Mucosa of descending colon (tissue), 3 donors: ENCODE data around the gene PMS1. TPM values are rescaled to one million over a fixed set of nuclear protein-coding genes. Genes with fewer than 3 reads are reported as not detected.

Source experiments
- ATAC-seq: fragments of 200-7000 bp; cut with Tn5 transposase; one replicate; pipeline ENCODE4 v1.9.1; 2020; ENCODE audit warnings: mild to moderate bottlenecking, moderate library complexity
- DNase-seq, 3 donors: peaks; one replicate each; pipeline ENCODE4 v3.0.0-alpha.2; 2020
- H3K36me3 ChIP-seq: fragments of 200-600 bp; one replicate; pipeline ENCODE4 v1.8.0; 2021; ENCODE audit warnings: low read depth, mild to moderate bottlenecking
- H3K4me1 ChIP-seq: fragments of 200-600 bp; one replicate; pipeline ENCODE4 v1.8.0; 2021; ENCODE audit warnings: low read depth, mild to moderate bottlenecking
- H3K4me3 ChIP-seq: fragments of 200-600 bp; one replicate; pipeline ENCODE4 v1.8.0; 2021; ENCODE audit warnings: mild to moderate bottlenecking
- H3K9me3 ChIP-seq: fragments of 200-600 bp; one replicate; pipeline ENCODE4 v1.8.0; 2021; ENCODE audit warnings: mild to moderate bottlenecking
- CTCF ChIP-seq: fragments of 200-600 bp; IDR thresholded peaks from one replicate; pipeline ENCODE4 v1.8.0; 2022; ENCODE audit warnings: antibody characterized with exemption, mild to moderate bottlenecking
- intact Hi-C, 2 donors: fragments of 100-400 bp; cut with DNase I in 1 of 2; cut with micrococcal nuclease in 1 of 2; formaldehyde crosslinking; loops; one replicate each; pipeline versions ENCODE4 v1.11.0 to v1.11.1; 2022; cut with DNase I, micrococcal nuclease
- total RNA-seq, 3 donors: library from RNA; stranded (reverse); fragmentation: NEBNext Ultra II Directional in 2 of 3; extraction: Animal tissue kit (Norgen Biotek cat#: 25700) in 2 of 3; gene quantifications; one replicate each; pipeline versions ENCODE4 v1.2.1 to v1.2.4, GENCODE V29; 2021 to 2023
- donor health status: DM: no; HTN: no; CAD: no; lungs with moderate emphysema.
- donor health status: DM: no; HTN: no; CAD: no.
- donor health status: DM: no; HTN: yes; CAD: no.

Gene PMS1
- total RNA-seq, 3 donors from 2014 or later: 13.5 to 30.3 (median 17.2) TPM

GRCh38 chr2:189858291-189858690, 74.0 kb downstream of the PMS1 start:
- H3K9me3 ChIP-seq: no peaks in the 10 kb centered on the region
- intact Hi-C loops: no loop called here
- no peaks in the 10 kb centered on the region for H3K36me3 ChIP-seq
- ATAC-seq: no peak
- TF ChIP-seq CTCF: no peak
- H3K4me3 ChIP-seq: no peak overlapping the region
- no peaks in the 10 kb centered on the region for H3K4me1 ChIP-seq
- DNase-seq: no peak

- H3K36me3 ChIP-seq: no peaks in the 10 kb centered on the region
- H3K4me3 ChIP-seq: no peak overlapping the region
- no peaks in the 10 kb centered on the region for H3K4me1 ChIP-seq
- ATAC-seq (no peak), DNase-seq (no peak)
- TF ChIP-seq CTCF: no peak
- intact Hi-C loops: no loop called here
- no peaks in the 10 kb centered on the region for H3K9me3 ChIP-seq
Measured at GRCh38 chr2:189860161-189860560, 75.9 kb downstream of the PMS1 start.

- DNase-seq (no peak), ATAC-seq (no peak)
- no peaks in the 10 kb centered on the region for H3K36me3 ChIP-seq
- intact Hi-C loops: no loop called here
- no peak for TF ChIP-seq CTCF
- H3K4me3 ChIP-seq: no peak overlapping the region
- H3K9me3 ChIP-seq: no peaks in the 10 kb centered on the region
- no peaks in the 10 kb centered on the region for H3K4me1 ChIP-seq
Measured at GRCh38 chr2:189862751-189863150, 78.5 kb downstream of the PMS1 start.

- intact Hi-C loops: no loop called here
Measured at GRCh38 chr2:189865826-189866225, 81.6 kb downstream of the PMS1 start.

GRCh38 chr2:189866296-189866695, 82.0 kb downstream of the PMS1 start:
- intact Hi-C loops: no loop called here
- H3K4me3 ChIP-seq: no peak overlapping the region
- no peaks in the 10 kb centered on the region for H3K9me3 ChIP-seq
- no peaks in the 10 kb centered on the region for H3K4me1 ChIP-seq
- no peak for ATAC-seq
- no peak for TF ChIP-seq CTCF
- H3K36me3 ChIP-seq: no peaks in the 10 kb centered on the region
- no peak for DNase-seq

More at GRCh38 chr2:189865826-189866225, 81.6 kb downstream of the PMS1 start:
- DNase-seq: no peak
- Histone ChIP-seq H3K9me3 (no peaks in the 10 kb centered on the region), H3K36me3 (no peaks in the 10 kb centered on the region), H3K4me1 (no peaks in the 10 kb centered on the region), H3K4me3 (no peak overlapping the region)
- no peak for TF ChIP-seq CTCF
- ATAC-seq: no peak

GRCh38 chr2:189868896-189869295, 84.6 kb downstream of the PMS1 start:
- Histone ChIP-seq H3K36me3 (no peaks in the 10 kb centered on the region), H3K4me3 (no peak overlapping the region), H3K4me1 (no peaks in the 10 kb centered on the region), H3K9me3 (no peaks in the 10 kb centered on the region)
- intact Hi-C loops: no loop called here
- no peak for DNase-seq
- no peak for ATAC-seq
- TF ChIP-seq CTCF: no peak
